GOT3 (cell line): ENCODE measurements around the gene MYO1F.
A peak's percentile ranks its signal among the peaks of the same experiment; 100 is the strongest.
"Not testable (repeated sequence)": the region's sequence is repeated elsewhere in the genome, so short reads cannot be mapped to it uniquely, and the experiment has no call there.

ENCODE experiments used
- DNase-seq: peaks from one replicate; lab custom pipeline; 2025; ENCODE audit warnings: mixed read lengths; lab: John Stamatoyannopoulos, UW

The MYO1F gene

GRCh38 chr19:8564866-8565265, 12.4 kb downstream of the MYO1F start:
- not testable (repeated sequence) for DNase-seq

- DNase-seq, result no peak
Measured at GRCh38 chr19:8561075-8561764, 16.0 kb downstream of the MYO1F start.

- DNase-seq, result no peak
Measured at GRCh38 chr19:8558325-8558724, 18.9 kb downstream of the MYO1F start.

- DNase-seq, result no peak
Measured at GRCh38 chr19:8557642-8558238, 19.5 kb downstream of the MYO1F start.

GRCh38 chr19:8553729-8554128, 23.5 kb downstream of the MYO1F start:
- DNase-seq, result not testable (repeated sequence)

GRCh38 chr19:8552810-8553209, 24.4 kb downstream of the MYO1F start:
- DNase-seq, result no peak

- no peak for DNase-seq
Measured at GRCh38 chr19:8550070-8550469, 27.2 kb downstream of the MYO1F start.

GRCh38 chr19:8545743-8546142, 31.5 kb downstream of the MYO1F start:
- no peak for DNase-seq

GRCh38 chr19:8544168-8544567, 33.1 kb downstream of the MYO1F start:
- no peak for DNase-seq

- no peak for DNase-seq
Measured at GRCh38 chr19:8539621-8540149, 37.6 kb downstream of the MYO1F start.

- DNase-seq, result no peak
Measured at GRCh38 chr19:8537099-8537498, 40.1 kb downstream of the MYO1F start.

GRCh38 chr19:8536282-8536681, 41.0 kb downstream of the MYO1F start:
- DNase-seq, result no peak

GRCh38 chr19:8532225-8532624, 45.0 kb downstream of the MYO1F start:
- no peak for DNase-seq

- DNase-seq, result no peak
Measured at GRCh38 chr19:8531470-8531869, 45.8 kb downstream of the MYO1F start.

GRCh38 chr19:8530061-8530679, 47.1 kb downstream of the MYO1F start:
- no peak for DNase-seq

- no peak for DNase-seq
Measured at GRCh38 chr19:8529369-8530006, 47.8 kb downstream of the MYO1F start.

GRCh38 chr19:8528500-8528899, 48.7 kb downstream of the MYO1F start:
- no peak for DNase-seq

- DNase-seq, result peak; percentile 51
Measured at GRCh38 chr19:8526345-8527091, 50.7 kb downstream of the MYO1F start.

- DNase-seq, result no peak
Measured at GRCh38 chr19:8525401-8525684, 51.9 kb downstream of the MYO1F start.

- DNase-seq, result no peak
Measured at GRCh38 chr19:8519388-8519787, 57.9 kb downstream of the MYO1F start.

- no peak for DNase-seq
Measured at GRCh38 chr19:8518536-8518935, 58.7 kb downstream of the MYO1F start.
